Measurements from ENCODE around the gene SNRPD3.
"Not testable (repeated sequence)": the region's sequence is repeated elsewhere in the genome, so short reads cannot be mapped to it uniquely, and the experiment has no call there.

The SNRPD3 gene

GRCh38 chr22:24601217-24602104 is 45.7 kb downstream of the SNRPD3 start:
- Histone ChIP-seq H3K27ac (no peak overlapping the region), H3K4me3 (ENCODE audit: low read depth, low read length) (no peak overlapping the region), H3K9me3 (ENCODE audit: severe bottlenecking) (peaks cover 2% of the 10 kb centered on the region), H3K27me3 (ENCODE audit: insufficient read depth, low read depth, severe bottlenecking) (no peaks in the 10 kb centered on the region), H3K36me3 (no peaks in the 10 kb centered on the region)
- no peak for DNase-seq
- TF ChIP-seq CTCF (IDR thresholded peaks at IDR 0.05; ENCODE audit: low read depth, low read length), result no peak

DNA sequence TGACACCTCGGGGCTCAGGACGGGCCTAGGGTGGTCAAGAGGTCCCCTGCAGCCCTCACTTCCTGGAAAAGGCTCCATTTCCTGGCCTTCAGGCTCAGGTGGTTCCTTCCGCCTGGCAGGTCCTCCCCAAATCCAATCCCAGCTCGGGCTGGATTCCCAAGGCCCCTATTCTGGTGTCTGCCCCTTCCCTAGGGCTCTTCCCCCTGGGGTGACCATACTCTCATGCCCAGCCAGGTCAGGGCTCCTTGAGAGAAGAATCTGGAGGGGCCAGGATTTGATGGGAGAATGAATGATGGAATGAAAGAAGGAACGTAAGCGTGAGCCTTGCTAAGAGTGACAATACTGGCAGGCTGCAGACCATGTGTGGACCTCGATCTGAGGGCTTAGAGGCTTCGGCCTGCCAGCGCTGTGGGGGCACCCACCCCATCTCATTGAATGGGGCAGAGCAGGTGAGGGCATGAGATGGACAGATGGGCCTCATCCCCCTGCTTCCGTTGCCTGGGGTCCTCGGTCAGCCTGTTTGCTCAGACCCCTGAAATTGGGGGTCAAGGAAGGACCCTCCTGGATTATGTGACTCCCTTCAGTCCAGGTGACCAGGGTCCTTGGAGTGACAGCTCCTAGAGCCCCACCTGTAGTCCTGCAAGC is 46.4 kb downstream of the SNRPD3 start:
- not testable (repeated sequence) for H3K9me3 ChIP-seq (ENCODE audit: severe bottlenecking); DNase-seq; H3K27me3 ChIP-seq (ENCODE audit: insufficient read depth, low read depth, severe bottlenecking); H3K4me3 ChIP-seq (ENCODE audit: low read depth, low read length); H3K36me3 ChIP-seq; H3K27ac ChIP-seq

GRCh38 chr22:24602847-24603769 is 47.3 kb downstream of the SNRPD3 start, which contains the start of gene GGT1:
Gene GGT1 (plus strand): TSS chr22:24603193. CDS start chr22:24611082, 7,889 bp downstream.
- H3K27ac ChIP-seq, result peak within 1 kb of the TSS; percentile 93
- DNase-seq, result peak; percentile 73
- peak within 1 kb of the TSS; percentile 39 for H3K4me3 ChIP-seq (ENCODE audit: low read depth, low read length)
- H3K27me3 ChIP-seq (ENCODE audit: insufficient read depth, low read depth, severe bottlenecking); H3K36me3 ChIP-seq; H3K9me3 ChIP-seq (ENCODE audit: severe bottlenecking): not testable (repeated sequence)

- Histone ChIP-seq H3K27ac (peak overlapping the region; percentile 93), H3K4me3 (ENCODE audit: low read depth, low read length) (peak overlapping the region; percentile 39)
- not testable (repeated sequence) for H3K27me3 ChIP-seq (ENCODE audit: insufficient read depth, low read depth, severe bottlenecking); H3K36me3 ChIP-seq; H3K9me3 ChIP-seq (ENCODE audit: severe bottlenecking)
- DNase-seq, result peak; percentile 84
- TF ChIP-seq CTCF (IDR thresholded peaks at IDR 0.05; ENCODE audit: low read depth, low read length), result 0 out of 2 replicates have a peak, but pooled peaks have one; percentile 5
Observed at GRCh38 chr22:24603770-24604629, 48.2 kb downstream of the SNRPD3 start.

DNA sequence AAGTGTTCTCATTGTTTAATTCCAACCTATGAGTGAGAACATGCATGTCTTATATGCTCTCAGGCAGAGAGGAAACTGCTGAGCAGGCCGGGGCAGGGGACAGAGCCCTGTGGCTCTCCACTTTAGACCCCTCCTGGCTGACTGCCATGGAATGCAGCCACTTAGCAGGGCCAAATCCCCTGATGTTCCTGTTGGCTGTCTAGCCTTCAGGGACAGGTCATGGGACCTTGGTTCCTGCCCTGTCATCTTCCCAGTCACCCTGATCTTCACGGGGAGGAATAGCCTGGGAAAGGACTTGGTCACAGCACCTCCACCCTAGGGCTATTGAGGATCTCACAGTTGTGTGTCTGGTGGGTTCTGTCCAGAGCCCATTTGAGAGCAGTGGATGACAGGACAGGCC is 50.5 kb downstream of the SNRPD3 start:
- H3K27ac ChIP-seq; H3K36me3 ChIP-seq; H3K27me3 ChIP-seq (ENCODE audit: insufficient read depth, low read depth, severe bottlenecking); H3K4me3 ChIP-seq (ENCODE audit: low read depth, low read length); H3K9me3 ChIP-seq (ENCODE audit: severe bottlenecking); DNase-seq: not testable (repeated sequence)

- H3K9me3 ChIP-seq (ENCODE audit: severe bottlenecking); DNase-seq; H3K4me3 ChIP-seq (ENCODE audit: low read depth, low read length); H3K27me3 ChIP-seq (ENCODE audit: insufficient read depth, low read depth, severe bottlenecking); H3K27ac ChIP-seq; H3K36me3 ChIP-seq: not testable (repeated sequence)
Observed at GRCh38 chr22:24607429-24607983, 51.7 kb downstream of the SNRPD3 start.

- not testable (repeated sequence) for H3K27me3 ChIP-seq (ENCODE audit: insufficient read depth, low read depth, severe bottlenecking); H3K27ac ChIP-seq; H3K36me3 ChIP-seq; H3K4me3 ChIP-seq (ENCODE audit: low read depth, low read length); H3K9me3 ChIP-seq (ENCODE audit: severe bottlenecking); DNase-seq
Observed at GRCh38 chr22:24608327-24608726, 52.5 kb downstream of the SNRPD3 start.

DNA sequence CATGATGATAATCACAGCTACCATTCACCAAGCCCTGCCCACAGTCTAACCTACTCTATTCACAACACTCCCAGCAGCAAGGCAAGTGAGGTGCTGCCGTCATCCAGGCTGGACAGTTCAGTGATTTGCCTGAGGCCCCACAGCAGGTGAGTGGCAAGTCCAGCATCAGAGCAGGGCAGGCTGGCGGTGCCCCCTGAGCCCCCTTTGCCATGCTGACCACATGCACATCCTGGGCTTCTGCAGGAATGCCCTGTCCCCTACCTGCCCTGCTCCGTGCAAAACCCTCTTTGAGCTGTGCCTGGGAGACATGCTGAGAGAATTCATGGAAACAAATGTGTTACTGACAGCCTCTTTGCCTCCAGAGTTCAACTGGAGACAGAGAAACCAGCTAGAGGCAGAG is 54.1 kb downstream of the SNRPD3 start:
- H3K4me3 ChIP-seq (ENCODE audit: low read depth, low read length); H3K36me3 ChIP-seq: not testable (repeated sequence)

DNA sequence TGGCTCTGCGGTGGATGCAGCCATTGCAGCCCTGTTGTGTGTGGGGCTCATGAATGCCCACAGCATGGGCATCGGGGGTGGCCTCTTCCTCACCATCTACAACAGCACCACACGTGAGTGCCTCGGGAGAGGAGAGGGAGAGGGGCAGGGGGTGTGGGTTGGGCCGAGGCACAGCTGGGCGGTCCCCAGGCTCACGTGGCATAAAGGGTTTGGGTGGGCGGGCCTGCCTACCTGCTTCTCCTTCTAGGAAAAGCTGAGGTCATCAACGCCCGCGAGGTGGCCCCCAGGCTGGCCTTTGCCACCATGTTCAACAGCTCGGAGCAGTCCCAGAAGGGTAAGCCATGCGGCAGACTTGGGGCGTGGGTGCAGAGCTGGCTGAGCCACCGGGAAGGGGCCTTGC is 59.0 kb downstream of the SNRPD3 start:
- DNase-seq; H3K27ac ChIP-seq; H3K4me3 ChIP-seq (ENCODE audit: low read depth, low read length); H3K9me3 ChIP-seq (ENCODE audit: severe bottlenecking); H3K36me3 ChIP-seq; H3K27me3 ChIP-seq (ENCODE audit: insufficient read depth, low read depth, severe bottlenecking): not testable (repeated sequence)

More for the DNA sequence above, 54.1 kb downstream of the SNRPD3 start:
- not testable (repeated sequence) for H3K27me3 ChIP-seq (ENCODE audit: insufficient read depth, low read depth, severe bottlenecking); H3K9me3 ChIP-seq (ENCODE audit: severe bottlenecking); DNase-seq; H3K27ac ChIP-seq

DNA sequence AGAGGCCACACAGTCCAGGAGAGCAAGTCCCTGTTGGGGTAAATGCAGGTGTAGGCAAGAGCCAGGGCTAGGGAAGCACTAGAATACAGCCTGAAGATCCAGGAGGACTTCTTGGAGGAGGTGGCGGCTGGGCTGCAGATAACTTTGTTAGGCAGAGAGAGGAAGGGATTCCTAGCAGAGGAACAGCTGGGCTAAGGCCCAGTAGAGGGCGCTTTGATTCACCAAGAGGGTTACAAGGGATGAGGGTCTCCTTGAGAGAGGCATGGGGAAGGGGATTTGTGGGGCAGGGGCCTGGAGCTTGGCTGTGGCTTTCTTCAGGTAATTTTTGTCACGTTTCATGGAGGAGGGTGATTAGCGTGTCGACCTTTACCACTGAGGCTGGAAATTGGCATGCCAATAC is 65.4 kb downstream of the SNRPD3 start:
- H3K4me3 ChIP-seq (ENCODE audit: low read depth, low read length); DNase-seq; H3K27ac ChIP-seq; H3K27me3 ChIP-seq (ENCODE audit: insufficient read depth, low read depth, severe bottlenecking); H3K9me3 ChIP-seq (ENCODE audit: severe bottlenecking); H3K36me3 ChIP-seq: not testable (repeated sequence)

DNA sequence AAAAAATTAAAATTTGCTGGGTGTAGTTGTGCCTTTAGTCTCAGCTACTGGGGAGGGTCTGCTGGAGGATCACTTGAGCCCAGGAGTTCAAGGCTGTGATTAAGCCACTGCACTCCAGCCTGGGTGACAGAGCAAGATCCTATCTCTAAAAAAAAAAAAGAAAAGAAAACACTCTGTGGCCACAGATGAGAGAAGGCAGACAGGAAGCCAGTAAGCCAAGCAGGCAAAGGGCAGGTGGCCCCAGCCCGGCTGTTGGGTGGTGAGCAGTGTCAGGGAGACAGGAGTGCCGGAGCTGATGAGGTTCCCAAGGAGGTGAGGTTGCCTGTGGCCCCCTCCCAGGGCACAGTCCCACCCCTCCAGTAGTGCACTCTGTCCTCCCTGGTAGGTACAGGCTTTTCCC is 66.8 kb downstream of the SNRPD3 start:
- H3K27ac ChIP-seq; H3K9me3 ChIP-seq (ENCODE audit: severe bottlenecking); H3K4me3 ChIP-seq (ENCODE audit: low read depth, low read length); DNase-seq; H3K36me3 ChIP-seq; H3K27me3 ChIP-seq (ENCODE audit: insufficient read depth, low read depth, severe bottlenecking): not testable (repeated sequence)
